ENCODE results near the gene RUBCNL. TPM values are rescaled to one million over a fixed set of nuclear protein-coding genes. Genes with fewer than 3 reads are reported as not detected.

The RUBCNL gene
- total RNA-seq, 3 donors from 2014 or later (not counting 1 experiment from before 2014, with no cell fraction given), result 1.6 to 2.3 (median 2.1) TPM

- Histone ChIP-seq H3K4me3 (ENCODE audit: low read length) (no peak overlapping the region), H3K36me3 (ENCODE audit: control insufficient read depth, insufficient read depth, low read length) (no peaks in the 10 kb centered on the region), H3K27ac (ENCODE audit: low read length) (no peak overlapping the region), H3K4me1 (ENCODE audit: control insufficient read depth, insufficient read depth, low read length) (peaks cover 25% of the 10 kb centered on the region), H3K27me3 (ENCODE audit: control insufficient read depth, insufficient read depth, low read length) (no peaks in the 10 kb centered on the region), H3K9me3 (ENCODE audit: control insufficient read depth, insufficient read depth, low read length) (no peaks in the 10 kb centered on the region)
- no peaks in the 10 kb centered on the region for H3K36me3 Mint-ChIP-seq
- DNase-seq, result no peak
- peaks cover 21% of the 10 kb centered on the region in 2 donors for H3K27me3 Mint-ChIP-seq (ENCODE audit: low read depth in 2 of 2)
- H3K9me3 Mint-ChIP-seq, result no peaks in the 10 kb centered on the region
- intact Hi-C loops (cut with micrococcal nuclease), result no loop called here
- no peak overlapping the region for H3K4me3 Mint-ChIP-seq
- 89% methylated on average over 3 of the region's 3 CpGs for WGBS (ENCODE audit: insufficient coverage)
- peaks cover 13 to 20% of the 10 kb centered on the region in 2 donors for H3K4me1 Mint-ChIP-seq
- no peak for ATAC-seq
- no peak for TF ChIP-seq CTCF (IDR thresholded peaks at IDR 0.05)
- no peak overlapping the region for H3K27ac Mint-ChIP-seq
These were observed 1.8 kb upstream of the RUBCNL start for GRCh38 chr13:46388846-46389245.

- H3K9me3 ChIP-seq (ENCODE audit: control insufficient read depth, insufficient read depth, low read length), result no peaks in the 10 kb centered on the region
- H3K27me3 ChIP-seq (ENCODE audit: control insufficient read depth, insufficient read depth, low read length), result no peaks in the 10 kb centered on the region
- H3K27ac Mint-ChIP-seq, result no peak overlapping the region
- WGBS (ENCODE audit: insufficient coverage), result 90% methylated on average over 6 of the region's 6 CpGs
- H3K36me3 Mint-ChIP-seq, result no peaks in the 10 kb centered on the region
- no peak for DNase-seq
- no peak overlapping the region for H3K27ac ChIP-seq (ENCODE audit: low read length)
- intact Hi-C loops (cut with micrococcal nuclease), result no loop called here
- peaks cover 25 to 26% of the 10 kb centered on the region in 2 donors for H3K27me3 Mint-ChIP-seq (ENCODE audit: low read depth in 2 of 2)
- no peak for TF ChIP-seq CTCF (IDR thresholded peaks at IDR 0.05)
- no peaks in the 10 kb centered on the region for H3K9me3 Mint-ChIP-seq
- no peaks in the 10 kb centered on the region for H3K36me3 ChIP-seq (ENCODE audit: control insufficient read depth, insufficient read depth, low read length)
- H3K4me1 Mint-ChIP-seq, result peaks cover 13 to 20% of the 10 kb centered on the region in 2 donors
- no peak for ATAC-seq
- no peak overlapping the region for H3K4me3 ChIP-seq (ENCODE audit: low read length)
- H3K4me1 ChIP-seq (ENCODE audit: control insufficient read depth, insufficient read depth, low read length), result peaks cover 25% of the 10 kb centered on the region
- H3K4me3 Mint-ChIP-seq, result no peak overlapping the region
These were observed 1.3 kb upstream of the RUBCNL start for GRCh38 chr13:46388308-46388707.

GRCh38 chr13:46386392-46387063 is 524 bp downstream of the RUBCNL start:
- intact Hi-C loops (cut with micrococcal nuclease), result no loop called here
- ATAC-seq (peak in 1 of 3 donors; percentile 7), DNase-seq (no peak)
- H3K4me3 ChIP-seq (ENCODE audit: low read length), result peak overlapping the region; percentile 44
- H3K27me3 ChIP-seq (ENCODE audit: control insufficient read depth, insufficient read depth, low read length), result no peaks in the 10 kb centered on the region
- peak overlapping the region; percentile 62 for H3K4me3 Mint-ChIP-seq
- H3K36me3 ChIP-seq (ENCODE audit: control insufficient read depth, insufficient read depth, low read length), result no peaks in the 10 kb centered on the region
- no peak for TF ChIP-seq CTCF (IDR thresholded peaks at IDR 0.05)
- H3K4me1 Mint-ChIP-seq, result peaks cover 13 to 20% of the 10 kb centered on the region in 2 donors
- no peaks in the 10 kb centered on the region for H3K9me3 ChIP-seq (ENCODE audit: control insufficient read depth, insufficient read depth, low read length)
- H3K36me3 Mint-ChIP-seq, result no peaks in the 10 kb centered on the region
- no peak overlapping the region for H3K27ac Mint-ChIP-seq
- no peaks in the 10 kb centered on the region for H3K9me3 Mint-ChIP-seq
- peak overlapping the region; percentile 45 for H3K27ac ChIP-seq (ENCODE audit: low read length)
- peaks cover 26 to 31% of the 10 kb centered on the region in 2 donors for H3K27me3 Mint-ChIP-seq (ENCODE audit: low read depth in 2 of 2)
- H3K4me1 ChIP-seq (ENCODE audit: control insufficient read depth, insufficient read depth, low read length), result peaks cover 29% of the 10 kb centered on the region
- WGBS (ENCODE audit: insufficient coverage), result 7% methylated on average over 37 of the region's 37 CpGs

- DNase-seq (no peak), ATAC-seq (no peak)
- H3K4me3 Mint-ChIP-seq, result peak overlapping the region; percentile 14
- Histone ChIP-seq H3K9me3 (ENCODE audit: control insufficient read depth, insufficient read depth, low read length) (no peaks in the 10 kb centered on the region), H3K4me3 (ENCODE audit: low read length) (peak overlapping the region; percentile 44), H3K27ac (ENCODE audit: low read length) (peak overlapping the region; percentile 34), H3K36me3 (ENCODE audit: control insufficient read depth, insufficient read depth, low read length) (no peaks in the 10 kb centered on the region), H3K4me1 (ENCODE audit: control insufficient read depth, insufficient read depth, low read length) (peaks cover 31% of the 10 kb centered on the region), H3K27me3 (ENCODE audit: control insufficient read depth, insufficient read depth, low read length) (no peaks in the 10 kb centered on the region)
- peaks cover 13 to 20% of the 10 kb centered on the region in 2 donors for H3K4me1 Mint-ChIP-seq
- TF ChIP-seq CTCF (IDR thresholded peaks at IDR 0.05), result no peak
- no peak overlapping the region for H3K27ac Mint-ChIP-seq
- H3K27me3 Mint-ChIP-seq (ENCODE audit: low read depth in 2 of 2), result peaks cover 26 to 31% of the 10 kb centered on the region in 2 donors
- intact Hi-C loops (cut with micrococcal nuclease), result no loop called here
- WGBS (ENCODE audit: insufficient coverage), result 64% methylated on average over 10 of the region's 10 CpGs
- H3K9me3 Mint-ChIP-seq, result no peaks in the 10 kb centered on the region
- H3K36me3 Mint-ChIP-seq, result no peaks in the 10 kb centered on the region
These were observed 1.1 kb downstream of the RUBCNL start for GRCh38 chr13:46385946-46386345.

Data from natural killer cell (primary cell).